Activated naive CD4-positive, alpha-beta T cell (primary cell): ENCODE results near the gene MSI2.

Source experiments
- DNase-seq, 4 experiments: peaks; one replicate each; lab custom pipeline; 2025; lab: John Stamatoyannopoulos, UW

MSI2 gene

DNA sequence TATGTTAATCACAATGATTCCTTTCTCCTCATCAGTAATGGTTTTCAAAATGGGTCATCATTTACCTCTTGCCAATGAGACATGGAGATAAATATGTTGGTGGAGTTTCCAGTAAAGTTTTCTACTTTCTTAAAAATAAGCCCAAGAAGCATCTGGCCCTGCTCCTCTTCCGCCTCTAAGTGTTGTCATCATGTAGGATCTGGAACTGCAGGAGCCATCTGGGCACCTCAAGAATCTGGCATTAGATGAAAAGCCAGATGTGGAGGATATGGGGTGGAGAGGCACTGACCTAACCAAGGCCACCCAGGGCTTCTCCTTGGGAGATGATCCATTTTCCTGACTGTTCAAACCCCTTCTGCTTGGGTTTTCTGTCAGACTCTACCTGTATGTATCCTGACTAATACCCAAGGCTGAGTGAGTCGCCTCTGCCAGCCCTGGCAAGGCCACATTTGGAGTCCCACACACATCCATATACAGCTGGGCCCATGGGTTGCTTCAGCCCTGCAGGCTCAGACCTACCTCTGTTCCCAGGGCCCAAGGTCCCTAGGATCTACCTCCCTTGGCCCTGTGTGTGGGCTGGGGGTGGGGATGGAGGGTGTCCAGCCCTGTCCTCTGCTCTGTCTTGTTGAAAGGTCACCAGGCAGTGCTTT lies 464.2 kb downstream of the MSI2 start:
- no peak for DNase-seq

DNA sequence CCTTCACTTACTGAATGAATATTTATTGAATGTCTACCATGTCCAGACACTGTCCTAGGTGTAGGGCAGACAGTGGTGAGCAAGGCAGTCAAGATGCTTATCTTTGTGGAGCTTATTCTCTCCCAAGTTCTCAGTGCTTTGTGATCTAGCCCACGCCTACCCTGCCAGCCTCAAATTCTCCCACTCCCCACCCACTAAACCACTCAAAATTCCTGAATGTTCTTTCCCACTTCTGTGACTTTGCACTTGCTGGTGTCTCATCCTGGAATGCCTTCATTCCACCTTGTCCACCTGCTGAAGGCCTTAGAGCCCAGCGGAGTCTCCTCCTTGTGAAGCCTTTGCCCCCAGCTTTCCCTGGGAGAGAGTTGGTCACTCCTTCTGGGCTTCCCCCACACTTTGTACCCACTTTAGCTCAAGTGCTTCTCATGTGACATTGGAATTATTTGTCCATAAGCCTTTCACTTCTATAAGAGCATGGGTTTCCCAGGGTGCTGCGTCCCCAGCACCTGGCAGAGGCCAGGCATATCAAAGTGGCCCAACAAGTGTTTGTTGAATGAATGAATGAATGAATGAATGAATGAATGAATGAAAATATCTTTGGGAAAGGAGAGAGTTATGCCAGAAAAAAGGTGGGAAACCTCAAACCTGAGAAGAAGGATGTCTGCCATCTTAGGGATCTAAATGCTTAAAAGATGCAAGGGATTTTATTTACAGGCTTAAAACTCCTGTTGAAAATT lies 465.8 kb downstream of the MSI2 start:
- DNase-seq, result no peak

DNA sequence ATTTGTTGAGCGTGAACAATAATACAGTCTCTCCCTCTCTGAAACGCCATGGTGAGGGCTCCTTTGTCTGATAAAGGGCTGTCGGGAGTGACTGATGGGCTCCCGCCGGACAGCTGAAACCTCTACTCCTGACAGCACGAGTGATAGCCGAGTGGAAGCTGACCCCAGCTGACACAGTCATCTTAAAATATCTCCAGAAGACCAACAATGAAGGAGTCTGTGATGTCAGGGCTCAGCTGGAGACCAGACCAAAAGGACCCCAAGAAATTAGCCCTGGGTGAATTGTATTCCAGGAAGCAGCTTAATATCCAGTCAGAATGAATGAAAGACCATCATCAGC lies 466.4 kb downstream of the MSI2 start:
- no peak for DNase-seq

DNA sequence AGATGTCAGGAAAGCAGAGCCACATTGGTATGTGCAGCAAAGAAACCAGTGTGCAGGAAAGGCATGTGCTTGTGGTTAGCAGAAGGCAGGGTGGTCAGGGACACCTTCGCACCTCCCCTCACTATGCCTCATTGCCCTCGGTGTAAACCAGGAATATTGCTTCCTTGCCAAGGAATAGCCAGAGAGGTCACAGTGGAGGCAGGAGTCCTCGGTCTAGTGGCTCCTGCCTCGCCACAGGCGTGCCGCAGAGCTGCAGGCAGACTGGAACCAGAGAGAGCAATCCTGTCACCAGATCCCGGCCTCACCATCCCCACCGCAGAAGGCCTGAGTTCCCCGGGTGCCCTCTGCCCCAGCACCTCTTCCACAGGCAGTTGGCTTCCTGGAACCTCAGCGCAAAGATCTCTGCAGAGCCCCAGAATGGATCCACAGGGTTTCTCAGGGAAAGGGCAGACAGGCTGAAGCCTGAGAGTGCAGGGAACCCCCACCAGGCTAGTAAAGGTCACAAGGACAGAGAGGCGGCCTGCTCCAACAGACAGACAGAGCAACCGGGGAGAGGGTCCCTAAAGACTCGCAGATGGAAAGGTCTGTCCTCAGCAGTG lies 467.2 kb downstream of the MSI2 start:
- DNase-seq, result no peak

DNA sequence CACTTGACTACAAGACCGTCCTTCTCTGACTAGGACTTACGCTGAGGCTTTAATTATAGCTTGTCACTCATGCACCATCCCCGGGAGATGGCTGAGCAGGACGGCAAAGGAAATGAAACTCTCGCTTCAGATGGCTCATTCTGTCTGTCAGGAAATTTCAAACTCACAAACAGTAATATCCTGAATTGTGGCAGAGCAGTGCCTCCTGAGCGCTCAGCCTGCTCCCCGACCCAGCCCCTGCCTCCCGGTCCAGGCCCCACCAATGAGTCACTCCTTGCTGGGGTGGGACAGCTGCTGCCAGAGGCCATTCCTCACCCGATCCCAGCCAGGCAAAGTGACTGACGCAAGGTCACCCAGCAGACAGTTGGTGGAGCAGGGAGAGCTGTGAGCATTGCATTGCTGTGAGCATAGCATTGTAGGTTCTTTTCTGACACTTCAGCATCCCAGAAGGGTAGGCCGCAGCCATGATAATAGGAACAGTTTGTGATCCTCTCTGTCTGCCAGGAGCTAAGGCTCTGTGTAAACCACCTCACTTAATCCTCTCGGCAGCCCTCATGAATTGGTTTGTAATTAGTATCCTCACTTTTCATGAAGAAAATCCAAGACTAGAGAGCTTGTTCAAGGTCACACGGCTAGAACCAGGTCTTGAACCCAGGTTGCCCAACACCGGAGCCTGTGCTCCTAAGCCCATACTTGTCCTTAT lies 467.9 kb downstream of the MSI2 start:
- no peak for DNase-seq

DNA sequence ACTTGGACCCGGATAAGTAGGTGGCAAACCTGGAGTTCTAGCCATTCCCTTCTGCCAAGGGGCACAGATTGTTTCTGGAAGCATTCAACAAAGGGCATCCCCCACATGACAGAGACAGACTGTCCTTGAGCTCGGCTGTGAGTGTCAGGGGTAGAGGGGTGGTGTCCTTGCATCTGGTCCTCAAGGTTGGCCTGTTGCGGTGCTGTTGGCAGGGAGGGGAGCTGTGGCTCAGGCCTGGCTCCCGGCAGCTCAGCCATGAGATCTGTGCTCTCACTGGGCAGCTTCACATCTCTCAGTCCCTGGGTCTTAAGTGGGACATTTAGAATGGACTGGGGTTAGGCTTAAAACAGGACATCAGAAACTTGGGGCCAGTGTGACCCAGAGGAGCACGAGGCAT lies 468.4 kb downstream of the MSI2 start:
- DNase-seq, result no peak

DNA sequence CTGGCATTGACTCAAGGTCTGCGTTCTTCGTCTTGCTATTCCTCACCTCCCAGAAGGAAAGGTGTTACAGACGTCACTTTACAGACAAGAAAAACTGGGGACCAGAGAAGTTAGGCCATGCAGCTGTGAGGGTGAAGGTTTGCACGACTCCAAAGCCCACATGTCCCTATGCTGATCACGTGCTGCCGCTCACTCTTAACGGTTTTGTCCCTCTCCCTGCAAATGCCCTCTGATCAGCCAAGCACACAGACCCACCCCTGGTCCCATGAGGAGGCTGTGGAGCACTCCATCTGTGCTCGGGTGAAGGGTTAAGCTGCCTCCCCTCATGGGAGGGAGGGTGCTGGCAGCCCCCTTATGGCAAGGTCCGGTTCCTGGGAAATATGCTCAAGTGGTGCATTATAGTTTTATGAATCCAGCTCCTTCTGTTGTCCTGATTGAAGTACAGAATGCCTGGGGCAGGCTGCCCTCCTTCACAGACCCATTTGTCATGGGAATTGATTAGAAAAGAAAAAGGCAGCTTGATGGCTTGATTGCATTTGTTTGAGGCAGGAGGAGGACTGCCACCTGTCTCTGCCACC lies 470.0 kb downstream of the MSI2 start:
- no peak for DNase-seq

DNA sequence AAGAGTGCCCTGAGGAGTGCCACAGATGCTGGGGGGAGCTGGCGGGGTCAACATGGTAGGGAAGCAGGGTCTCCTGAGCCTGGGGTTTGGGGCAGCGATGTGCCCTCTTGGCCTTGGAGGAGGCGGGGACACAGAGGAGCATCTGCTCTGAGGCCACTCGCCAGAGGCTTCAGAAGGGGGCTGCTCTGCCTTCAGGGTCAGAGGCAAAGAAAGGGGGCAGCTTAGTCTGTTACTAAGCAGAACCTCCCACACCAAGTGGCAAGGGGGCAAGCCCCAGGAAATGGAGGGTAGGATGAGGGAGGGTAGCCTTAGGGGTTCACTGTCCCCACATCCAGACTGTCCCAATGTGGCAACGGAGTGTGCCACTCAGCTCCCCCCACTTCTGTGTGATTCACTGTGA lies 470.5 kb downstream of the MSI2 start:
- no peak for DNase-seq

DNA sequence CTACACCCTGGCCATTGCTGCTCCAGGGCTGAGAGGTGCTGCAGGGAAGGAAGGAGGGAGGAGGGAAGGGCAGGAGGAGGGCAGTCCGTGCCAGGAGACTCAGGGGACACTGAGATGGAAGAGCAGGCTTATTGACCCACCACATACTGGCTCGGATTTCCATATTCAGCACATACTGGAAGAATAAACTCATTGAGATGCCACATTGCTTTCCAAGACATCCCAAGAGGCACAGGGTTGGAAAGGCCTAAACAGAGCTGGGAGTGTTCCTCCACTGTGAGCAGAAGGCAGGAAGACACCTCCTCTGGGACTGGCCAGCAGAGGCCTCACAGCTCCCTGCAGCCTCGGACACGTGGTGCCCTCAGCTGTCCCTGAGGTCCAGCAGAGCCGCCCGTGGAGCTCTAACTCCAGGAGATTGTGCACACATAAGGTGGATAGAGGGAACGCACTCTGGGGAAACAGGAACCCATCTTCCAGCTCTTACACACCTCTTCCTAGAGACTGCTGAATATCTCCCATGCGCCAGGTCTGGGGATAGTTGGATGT lies 471.4 kb downstream of the MSI2 start:
- no peak for DNase-seq

DNA sequence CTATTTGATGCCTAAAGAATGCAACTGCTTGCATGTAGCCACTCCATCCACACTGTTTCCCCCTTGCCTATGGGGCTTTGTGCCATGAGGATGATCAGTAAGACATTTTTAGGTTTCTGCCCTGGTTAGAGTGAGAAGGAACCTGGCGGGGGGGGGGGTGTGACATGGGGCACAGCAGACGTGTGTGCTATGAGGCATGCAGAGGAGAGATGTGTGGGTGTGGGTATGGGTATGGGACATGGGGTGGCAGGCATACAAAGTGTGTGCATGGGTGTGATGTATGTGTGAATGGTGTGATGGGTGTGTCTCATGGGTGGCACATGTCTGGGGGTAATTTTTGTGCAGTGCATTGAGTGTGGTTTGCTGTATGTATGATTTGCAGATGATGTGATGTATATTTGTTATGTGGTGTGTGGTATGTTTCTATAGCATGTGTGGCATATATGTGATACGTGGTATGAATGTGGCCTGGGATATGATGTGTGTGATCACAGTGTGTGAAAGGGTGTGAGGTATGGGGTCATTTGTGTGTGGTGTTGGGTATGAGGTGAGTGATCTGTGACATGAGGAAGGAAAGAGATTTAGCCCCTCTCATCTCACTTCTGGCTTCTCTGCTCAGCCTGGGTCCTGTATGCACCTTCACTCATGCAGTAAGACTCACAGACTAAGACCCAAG lies 473.8 kb downstream of the MSI2 start:
- no peak for DNase-seq

DNA sequence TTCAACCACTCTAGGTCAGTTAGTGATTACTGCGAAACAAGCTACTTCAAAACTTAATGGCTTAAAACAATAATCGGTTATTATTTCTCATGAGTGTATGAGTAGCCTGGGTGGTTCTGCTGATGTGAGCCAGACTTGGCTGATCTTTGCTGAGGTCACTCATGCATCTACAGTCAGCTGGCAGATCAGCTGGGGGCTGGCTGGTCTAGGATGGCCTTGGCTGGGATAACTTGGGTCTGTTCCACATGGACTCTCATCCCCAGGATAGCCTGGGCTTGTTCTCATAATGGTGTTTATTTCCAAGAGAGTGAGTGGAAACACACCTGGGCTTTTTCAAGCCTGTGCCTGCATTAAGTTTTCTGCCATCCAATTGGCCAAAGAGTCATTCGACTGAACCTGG lies 475.7 kb downstream of the MSI2 start:
- no peak for DNase-seq

DNA sequence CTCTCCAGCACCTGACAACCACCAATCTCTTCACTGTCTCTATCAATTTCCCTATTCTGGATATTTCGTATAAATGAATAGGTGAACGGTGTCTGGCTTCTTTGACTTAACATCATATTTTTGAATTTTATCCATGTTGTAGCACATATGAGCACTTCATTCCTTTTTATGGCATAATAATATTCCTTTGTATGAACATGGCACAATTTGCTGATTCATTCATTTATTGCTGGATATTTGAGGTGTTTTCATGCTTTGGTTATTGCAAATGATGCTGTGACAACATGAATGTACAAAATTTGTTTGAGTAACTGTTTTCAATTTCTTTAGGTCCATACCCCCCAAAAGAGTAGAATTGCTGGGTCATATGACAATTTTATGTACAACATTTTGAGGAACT lies 476.8 kb downstream of the MSI2 start:
- no peak for DNase-seq
